Central memory CD4-positive, alpha-beta T cell (primary cell): ENCODE results near the gene MICU2.
"Not testable (repeated sequence)": the region's sequence is repeated elsewhere in the genome, so short reads cannot be mapped to it uniquely, and the experiment has no call there.

ENCODE experiments used
- DNase-seq: peaks from one replicate; pipeline ENCODE4 v3.0.0; 2022

Gene MICU2

GRCh38 chr13:21590665-21591456 lies 13.1 kb downstream of the MICU2 start:
- not testable (repeated sequence) for DNase-seq

GRCh38 chr13:21590231-21590630 lies 13.7 kb downstream of the MICU2 start:
- DNase-seq, result no peak

GRCh38 chr13:21589510-21589909 lies 14.5 kb downstream of the MICU2 start:
- not testable (repeated sequence) for DNase-seq

GRCh38 chr13:21588411-21588810 lies 15.6 kb downstream of the MICU2 start:
- not testable (repeated sequence) for DNase-seq

- DNase-seq, result no peak
Observed at GRCh38 chr13:21584973-21585592, 18.9 kb downstream of the MICU2 start.

- DNase-seq, result no peak
Observed at GRCh38 chr13:21583478-21583877, 20.5 kb downstream of the MICU2 start.

GRCh38 chr13:21580736-21581135 lies 23.2 kb downstream of the MICU2 start:
- no peak for DNase-seq

GRCh38 chr13:21579754-21580316 lies 24.1 kb downstream of the MICU2 start:
- DNase-seq, result no peak

GRCh38 chr13:21578748-21579147 lies 25.2 kb downstream of the MICU2 start:
- no peak for DNase-seq

GRCh38 chr13:21576426-21576825 lies 27.5 kb downstream of the MICU2 start:
- no peak for DNase-seq

GRCh38 chr13:21573920-21574712 lies 29.9 kb downstream of the MICU2 start:
- DNase-seq, result no peak

GRCh38 chr13:21569686-21570085 lies 34.3 kb downstream of the MICU2 start:
- no peak for DNase-seq

- DNase-seq, result no peak
Observed at GRCh38 chr13:21568854-21569253, 35.1 kb downstream of the MICU2 start.

- no peak for DNase-seq
Observed at GRCh38 chr13:21567714-21568113, 36.3 kb downstream of the MICU2 start.

- no peak for DNase-seq
Observed at GRCh38 chr13:21557995-21558394, 46.0 kb downstream of the MICU2 start.

- DNase-seq, result no peak
Observed at GRCh38 chr13:21556051-21556450, 47.9 kb downstream of the MICU2 start.

- not testable (repeated sequence) for DNase-seq
Observed at GRCh38 chr13:21553261-21553660, 50.7 kb downstream of the MICU2 start.

GRCh38 chr13:21550918-21551317 lies 53.1 kb downstream of the MICU2 start:
- no peak for DNase-seq

GRCh38 chr13:21549633-21550032 lies 54.3 kb downstream of the MICU2 start:
- no peak for DNase-seq

- no peak for DNase-seq
Observed at GRCh38 chr13:21548577-21548976, 55.4 kb downstream of the MICU2 start.

GRCh38 chr13:21546372-21546771 lies 57.6 kb downstream of the MICU2 start:
- no peak for DNase-seq

- no peak for DNase-seq
Observed at GRCh38 chr13:21544515-21544914, 59.5 kb downstream of the MICU2 start.

- no peak for DNase-seq
Observed at GRCh38 chr13:21542563-21542962, 61.4 kb downstream of the MICU2 start.
